PC-9 (cell line): ENCODE results near the gene ATG9A. TPM values are rescaled to one million over a fixed set of nuclear protein-coding genes. Genes with fewer than 3 reads are reported as not detected.

Source experiments
- BruUV-seq: library from RNA; stranded (reverse); fragments of 400-500 nt; replicated peaks from 2 replicates; lab custom pipeline; 2021; lab: Mats Ljungman, UMichigan
- CTCF ChIA-PET: fragments of 300-600 bp; sonication (Branson Sonifier 250); formaldehyde crosslinking; loops from one replicate; lab custom pipeline; 2022; ENCODE audit warnings: antibody characterized with exemption; lab: Charles Lee
- POLR2A ChIA-PET: fragments of 300-600 bp; sonication (Branson Sonifier 250); formaldehyde crosslinking; loops from one replicate; lab custom pipeline; 2022; ENCODE audit warnings: antibody characterized with exemption; ENCODE audit not compliant: unreplicated experiment; lab: Charles Lee
- DNase-seq, 2 experiments: peaks; one replicate each; pipeline versions ENCODE4 v3.0.0 to v3.0.0-alpha.2; 2015 to 2022; ENCODE audit warnings: mixed read lengths in 1 of 2
- H2AFZ ChIP-seq: fragments of 200-600 bp; sonication (generic); 2 replicates; pipeline ENCODE4 v1.8.1; 2017; ENCODE audit warnings: antibody characterized with exemption
- H3F3A ChIP-seq: fragments of 200-600 bp; sonication (generic); 2 replicates; pipeline ENCODE4 v1.8.1; 2017; ENCODE audit warnings: antibody characterized with exemption, mild to moderate bottlenecking, low read depth; ENCODE audit not compliant: insufficient read depth
- H3K27ac ChIP-seq: fragments of 200-600 bp; sonication (generic); 2 replicates; pipeline ENCODE4 v1.6.1; 2016; ENCODE audit warnings: mixed run types
- H3K27me3 ChIP-seq: fragments of 200-600 bp; sonication (generic); 2 replicates; pipeline ENCODE4 v1.6.1; 2016; ENCODE audit warnings: low read depth, mixed run types; ENCODE audit not compliant: insufficient read depth
- H3K36me3 ChIP-seq: fragments of 200-600 bp; sonication (generic); 2 replicates; pipeline ENCODE4 v1.6.1; 2016; ENCODE audit warnings: low read depth, mixed run types
- H3K4me1 ChIP-seq: fragments of 200-600 bp; sonication (generic); replicated peaks from 2 replicates; pipeline ENCODE4 v1.6.1; 2016; ENCODE audit warnings: mixed run types; ENCODE audit not compliant: insufficient read depth
- H3K4me2 ChIP-seq: fragments of 200-600 bp; sonication (generic); 2 replicates; pipeline ENCODE4 v1.6.1; 2017; ENCODE audit warnings: mixed run types
- H3K4me3 ChIP-seq: fragments of 200-600 bp; sonication (generic); 2 replicates; pipeline ENCODE4 v1.6.1; 2016; ENCODE audit warnings: mixed run types
- H3K79me2 ChIP-seq: fragments of 200-600 bp; sonication (generic); 2 replicates; pipeline ENCODE4 v1.6.1; 2017; ENCODE audit warnings: low read depth, mixed run types
- H3K9me2 ChIP-seq: fragments of 200-600 bp; sonication (generic); 2 replicates; pipeline ENCODE4 v1.8.1; 2017; ENCODE audit warnings: mild to moderate bottlenecking; ENCODE audit not compliant: insufficient read depth
- H3K9me3 ChIP-seq: fragments of 200-600 bp; sonication (generic); 2 replicates; pipeline ENCODE4 v1.8.1; 2016; ENCODE audit warnings: low read depth; ENCODE audit not compliant: insufficient read depth
- H4K20me1 ChIP-seq: fragments of 200-600 bp; sonication (generic); 2 replicates; pipeline ENCODE4 v1.8.1; 2017; ENCODE audit not compliant: insufficient read depth
- EZH2 ChIP-seq: fragments of 200-600 bp; sonication (generic); IDR thresholded peaks from 2 replicates; pipeline ENCODE4 v1.8.0; 2017; ENCODE audit warnings: antibody characterized with exemption, low read depth
- intact Hi-C: fragments of 100-400 bp; cut with micrococcal nuclease; formaldehyde crosslinking; loops from one replicate; pipeline ENCODE4 v1.10.0; 2022; ENCODE audit not compliant: unreplicated experiment
- total RNA-seq: library from RNA; stranded (reverse); gene quantifications from 2 replicates; pipeline ENCODE4 v1.2.3, GENCODE V29; 2021
- TF ChIP-seq, protein P1 (sequence below): fragments of 200-600 bp; sonication (generic); conservative IDR thresholded peaks from 2 replicates; pipeline ENCODE4 v1.6.1; 2017; ENCODE audit warnings: mixed run types, antibody characterized with exemption, mild to moderate bottlenecking, moderate library complexity

The ATG9A gene
- total RNA-seq, 1 experiment from 2014 or later = 56.0 TPM

DNA sequence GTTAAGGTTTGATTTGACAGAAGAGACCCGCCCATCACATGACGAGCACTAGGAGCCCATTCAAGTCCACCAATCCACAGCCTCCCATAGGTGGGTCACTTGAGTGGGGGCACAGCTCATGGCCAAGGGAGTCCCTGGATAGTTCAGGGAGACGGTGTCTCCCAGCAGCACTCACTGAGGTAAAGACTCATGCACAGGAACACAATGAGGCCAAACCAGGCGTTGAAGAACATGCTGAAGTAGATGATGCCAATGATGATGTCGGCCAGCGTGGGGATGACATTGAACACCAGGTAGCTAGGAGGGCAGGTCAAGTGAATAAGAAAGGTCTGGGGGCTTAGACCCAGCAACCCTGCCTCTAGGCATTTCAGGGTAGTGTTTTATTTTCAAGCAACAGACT is 14.7 kb downstream of the ATG9A start:
- Histone ChIP-seq H3K4me3 (no peak overlapping the region), H3K9me2 (no peaks in the 10 kb centered on the region), H4K20me1 (no peaks in the 10 kb centered on the region), H3K9me3 (no peaks in the 10 kb centered on the region), H3K79me2 (peaks cover 7% of the 10 kb centered on the region), H3K27me3 (no peaks in the 10 kb centered on the region), H2AFZ (no peak overlapping the region), H3K36me3 (no peaks in the 10 kb centered on the region), H3K4me1 (peaks cover 13% of the 10 kb centered on the region), H3K4me2 (no peak overlapping the region), H3K27ac (no peak overlapping the region), H3F3A (peaks cover 16% of the 10 kb centered on the region; the same call in 1 of the 2 replicates)
- DNase-seq = no peak
- intact Hi-C loops = no loop called here
- ChIA-PET POLR2A (interaction anchor here (0.6 kb wide), 1 partner anchor 150 kb away, joined by 4 read pairs; no protein-coding TSS in a partner anchor), CTCF (interaction anchor here (0.5 kb wide), 1 partner anchor 55 kb away, joined by 3 read pairs; no protein-coding TSS in a partner anchor)
- BruUV-seq = no TSS peak
- TF ChIP-seq EZH2 = no peak
- TF ChIP-seq, protein P1, sequence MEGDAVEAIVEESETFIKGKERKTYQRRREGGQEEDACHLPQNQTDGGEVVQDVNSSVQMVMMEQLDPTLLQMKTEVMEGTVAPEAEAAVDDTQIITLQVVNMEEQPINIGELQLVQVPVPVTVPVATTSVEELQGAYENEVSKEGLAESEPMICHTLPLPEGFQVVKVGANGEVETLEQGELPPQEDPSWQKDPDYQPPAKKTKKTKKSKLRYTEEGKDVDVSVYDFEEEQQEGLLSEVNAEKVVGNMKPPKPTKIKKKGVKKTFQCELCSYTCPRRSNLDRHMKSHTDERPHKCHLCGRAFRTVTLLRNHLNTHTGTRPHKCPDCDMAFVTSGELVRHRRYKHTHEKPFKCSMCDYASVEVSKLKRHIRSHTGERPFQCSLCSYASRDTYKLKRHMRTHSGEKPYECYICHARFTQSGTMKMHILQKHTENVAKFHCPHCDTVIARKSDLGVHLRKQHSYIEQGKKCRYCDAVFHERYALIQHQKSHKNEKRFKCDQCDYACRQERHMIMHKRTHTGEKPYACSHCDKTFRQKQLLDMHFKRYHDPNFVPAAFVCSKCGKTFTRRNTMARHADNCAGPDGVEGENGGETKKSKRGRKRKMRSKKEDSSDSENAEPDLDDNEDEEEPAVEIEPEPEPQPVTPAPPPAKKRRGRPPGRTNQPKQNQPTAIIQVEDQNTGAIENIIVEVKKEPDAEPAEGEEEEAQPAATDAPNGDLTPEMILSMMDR = no peak

DNA sequence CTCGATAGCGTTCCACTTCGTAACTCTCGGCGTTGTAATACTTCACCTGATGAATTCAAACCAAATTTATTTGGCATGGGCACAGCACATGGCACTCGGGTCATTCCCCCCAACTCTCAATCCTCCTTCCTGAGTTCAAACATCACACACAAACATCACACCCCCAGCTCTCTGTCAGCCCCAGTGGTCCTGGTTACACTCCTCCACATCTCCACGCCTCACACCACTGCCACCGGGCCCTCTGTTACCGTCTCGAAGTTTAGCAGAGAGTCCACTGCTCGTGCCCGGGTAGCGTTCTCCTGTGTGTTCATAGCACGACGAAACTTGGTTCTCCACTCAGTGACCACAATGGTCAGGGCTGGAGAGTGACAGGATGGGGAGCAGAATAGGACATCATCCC is 15.3 kb downstream of the ATG9A start:
- no peaks in the 10 kb centered on the region for H4K20me1 ChIP-seq
- BruUV-seq = no TSS peak
- H3K4me3 ChIP-seq = no peak overlapping the region
- H3K9me3 ChIP-seq = no peaks in the 10 kb centered on the region
- TF ChIP-seq, protein P1 = no peak
- no peak for DNase-seq
- no peaks in the 10 kb centered on the region for H3K36me3 ChIP-seq
- peaks cover 9% of the 10 kb centered on the region; the same call in 1 of the 2 replicates for H3F3A ChIP-seq
- peaks cover 13% of the 10 kb centered on the region for H3K4me1 ChIP-seq
- H2AFZ ChIP-seq = no peak overlapping the region
- ChIA-PET CTCF (no interaction called here), POLR2A (no interaction called here)
- H3K79me2 ChIP-seq = peaks cover 7% of the 10 kb centered on the region
- no peak overlapping the region for H3K4me2 ChIP-seq
- H3K9me2 ChIP-seq = no peaks in the 10 kb centered on the region
- no peaks in the 10 kb centered on the region for H3K27me3 ChIP-seq
- intact Hi-C loops = no loop called here
- H3K27ac ChIP-seq = no peak overlapping the region

DNA sequence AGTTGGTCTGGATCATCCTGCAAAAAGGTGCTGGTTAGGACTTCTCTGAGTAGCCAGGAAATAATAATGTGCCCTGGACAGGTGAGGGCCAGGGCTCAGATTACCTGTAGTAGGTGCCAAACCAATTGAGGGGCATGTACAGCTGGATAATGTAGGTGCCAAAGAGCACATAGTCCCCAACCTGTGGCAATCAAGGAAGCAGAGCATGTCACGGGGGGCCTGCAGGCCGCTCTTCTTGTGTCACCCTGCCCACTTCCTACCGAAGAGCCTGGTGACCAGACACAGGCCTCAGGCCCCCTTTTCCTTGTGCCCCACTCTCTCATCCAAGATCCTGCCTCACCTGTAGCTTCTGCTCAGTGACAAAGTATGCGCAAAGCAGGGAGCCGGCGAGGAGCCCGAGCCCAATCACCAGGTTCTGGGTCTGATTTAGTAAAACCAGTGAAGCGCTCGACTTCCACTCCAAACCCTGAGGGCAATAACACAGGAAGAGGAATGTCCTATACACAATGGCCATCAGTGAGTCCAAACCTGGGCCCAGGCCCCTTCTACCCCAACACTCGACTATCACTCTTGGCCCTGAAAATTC is 15.9 kb downstream of the ATG9A start:
- BruUV-seq = no TSS peak
- peaks cover 7% of the 10 kb centered on the region; the same call in 1 of the 2 replicates for H3F3A ChIP-seq
- H3K9me3 ChIP-seq = no peaks in the 10 kb centered on the region
- CTCF ChIA-PET = no interaction called here
- TF ChIP-seq, protein P1 = no peak
- TF ChIP-seq EZH2 = no peak
- no peak overlapping the region for H3K4me2 ChIP-seq
- no peaks in the 10 kb centered on the region for H3K36me3 ChIP-seq
- no peaks in the 10 kb centered on the region for H4K20me1 ChIP-seq
- H3K27ac ChIP-seq = no peak overlapping the region
- H3K4me1 ChIP-seq = peaks cover 13% of the 10 kb centered on the region
- intact Hi-C loops = no loop called here
- POLR2A ChIA-PET = no interaction called here
- no peak overlapping the region for H2AFZ ChIP-seq
- H3K27me3 ChIP-seq = no peaks in the 10 kb centered on the region
- DNase-seq = no peak
- H3K79me2 ChIP-seq = peaks cover 7% of the 10 kb centered on the region
- no peaks in the 10 kb centered on the region for H3K9me2 ChIP-seq
- no peak overlapping the region for H3K4me3 ChIP-seq
